ENCODE data around the gene FSTL4.
A peak's percentile ranks its signal among the peaks of the same experiment; 100 is the strongest.
"Not testable (repeated sequence)": the region's sequence is repeated elsewhere in the genome, so short reads cannot be mapped to it uniquely, and the experiment has no call there.

FSTL4 gene

GRCh38 chr5:133396814-133397213, 215.5 kb downstream of the FSTL4 start:
- H3K27me3 Mint-ChIP-seq: peaks cover 18% of the 10 kb centered on the region
- no peaks in the 10 kb centered on the region for H3K36me3 Mint-ChIP-seq (ENCODE audit: low read depth)
- no peak overlapping the region for H3K27ac Mint-ChIP-seq
- H3K4me3 Mint-ChIP-seq: peak overlapping the region; percentile 14
- peaks cover 38% of the 10 kb centered on the region for H3K4me1 Mint-ChIP-seq (ENCODE audit: low read depth)
- H3K9me3 Mint-ChIP-seq: no peaks in the 10 kb centered on the region
- no peak for DNase-seq

- Mint-ChIP-seq H3K4me3 (no peak overlapping the region), H3K27ac (peak overlapping the region; percentile 44), H3K27me3 (peaks cover 16% of the 10 kb centered on the region), H3K4me1 (ENCODE audit: low read depth) (peaks cover 38% of the 10 kb centered on the region), H3K9me3 (no peaks in the 10 kb centered on the region), H3K36me3 (ENCODE audit: low read depth) (no peaks in the 10 kb centered on the region)
- no peak for DNase-seq
Observed at GRCh38 chr5:133396187-133396741, 216.1 kb downstream of the FSTL4 start.

DNA sequence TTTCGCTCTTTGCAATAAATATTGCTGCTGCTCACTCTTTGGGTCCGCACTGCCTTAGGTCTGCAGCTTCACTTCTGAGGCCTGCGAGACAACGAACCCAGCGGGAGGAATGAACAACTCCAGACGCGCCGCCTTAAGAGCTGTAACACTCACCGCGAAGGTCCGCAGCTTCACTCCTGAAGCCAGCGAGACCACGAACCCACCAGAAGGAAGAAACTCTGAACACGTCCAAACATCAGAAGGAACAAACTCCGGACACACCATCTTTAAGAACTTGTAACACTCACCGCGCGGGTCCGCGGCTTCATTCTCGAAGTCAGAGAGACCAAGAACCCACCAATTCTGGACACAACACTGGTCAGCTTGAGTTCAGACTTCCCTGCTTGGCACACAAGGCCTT, 217.1 kb downstream of the FSTL4 start:
- not testable (repeated sequence) for H3K36me3 Mint-ChIP-seq (ENCODE audit: low read depth); H3K27ac Mint-ChIP-seq; H3K4me3 Mint-ChIP-seq

GRCh38 chr5:133394477-133394817, 217.9 kb downstream of the FSTL4 start:
- H3K27ac Mint-ChIP-seq; H3K36me3 Mint-ChIP-seq (ENCODE audit: low read depth); H3K4me3 Mint-ChIP-seq; H3K9me3 Mint-ChIP-seq: not testable (repeated sequence)
- DNase-seq: peak; percentile 11
- Mint-ChIP-seq H3K4me1 (ENCODE audit: low read depth) (peaks cover 34% of the 10 kb centered on the region), H3K27me3 (peaks cover 16% of the 10 kb centered on the region)

More for the DNA sequence above, 217.1 kb downstream of the FSTL4 start:
- not testable (repeated sequence) for DNase-seq, H3K9me3 Mint-ChIP-seq
- Mint-ChIP-seq H3K4me1 (ENCODE audit: low read depth) (peaks cover 38% of the 10 kb centered on the region), H3K27me3 (peaks cover 12% of the 10 kb centered on the region)

DNA sequence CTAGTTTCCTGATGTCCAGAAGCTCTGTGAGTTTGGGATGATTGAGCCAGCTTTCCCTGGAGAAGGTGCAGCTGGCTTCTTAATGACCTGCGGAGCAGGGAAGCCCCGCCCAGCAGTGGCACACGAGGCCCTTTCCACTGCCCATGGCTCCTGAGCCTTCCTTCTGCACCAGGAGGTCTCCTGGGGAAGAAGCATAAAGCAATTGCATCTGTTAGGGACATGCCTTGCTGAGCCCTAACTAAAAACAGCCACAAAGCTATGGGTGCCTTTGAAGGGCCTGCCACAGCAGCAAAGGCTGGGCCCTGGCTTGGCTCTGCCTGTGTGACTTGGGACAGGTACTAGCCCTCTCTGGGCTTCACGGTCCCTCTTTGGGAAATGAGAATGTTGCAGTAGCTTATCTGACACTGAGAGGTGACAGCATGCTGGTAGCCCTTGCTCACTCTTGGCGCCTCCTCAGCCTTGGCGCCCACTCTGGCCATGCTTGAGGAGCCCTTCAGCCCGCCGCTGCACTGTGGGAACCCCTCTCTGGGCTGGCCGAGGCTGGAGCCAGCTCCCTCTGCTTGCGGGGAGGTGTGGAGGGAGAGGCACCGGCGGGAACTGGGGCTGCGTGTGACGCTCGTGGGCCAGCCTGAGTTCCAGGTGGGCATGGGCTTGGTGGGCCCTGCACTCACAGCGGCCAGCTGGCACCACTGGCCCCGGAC, 218.4 kb downstream of the FSTL4 start:
- peaks cover 20% of the 10 kb centered on the region for H3K27me3 Mint-ChIP-seq
- H3K27ac Mint-ChIP-seq: no peak overlapping the region
- DNase-seq: peak; percentile 14
- no peaks in the 10 kb centered on the region for H3K9me3 Mint-ChIP-seq
- H3K36me3 Mint-ChIP-seq (ENCODE audit: low read depth): no peaks in the 10 kb centered on the region
- H3K4me1 Mint-ChIP-seq (ENCODE audit: low read depth): peaks cover 29% of the 10 kb centered on the region
- H3K4me3 Mint-ChIP-seq: no peak overlapping the region

DNA sequence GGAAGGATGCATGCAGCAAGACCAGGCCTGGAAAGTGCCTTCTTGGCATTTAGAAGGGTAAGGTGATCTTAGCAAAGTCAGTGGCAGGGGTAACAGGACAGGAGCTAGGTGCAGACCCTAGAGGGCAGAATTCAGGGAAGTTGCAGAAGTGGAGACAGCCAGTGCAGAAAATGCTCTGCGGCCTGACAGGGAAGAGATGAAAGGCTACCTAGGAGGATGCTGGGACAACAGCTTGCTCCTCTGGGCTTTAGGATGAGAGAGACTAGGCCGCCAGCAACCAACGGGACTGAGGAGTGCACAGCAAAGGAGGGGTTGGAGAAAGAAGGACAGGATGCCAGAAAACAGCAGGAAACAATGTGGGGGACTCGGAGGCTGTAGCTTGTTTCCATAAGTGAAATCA, 219.9 kb downstream of the FSTL4 start:
- Mint-ChIP-seq H3K4me1 (ENCODE audit: low read depth) (peaks cover 14% of the 10 kb centered on the region), H3K27ac (no peak overlapping the region), H3K36me3 (ENCODE audit: low read depth) (no peaks in the 10 kb centered on the region), H3K9me3 (no peaks in the 10 kb centered on the region), H3K27me3 (peaks cover 28% of the 10 kb centered on the region), H3K4me3 (no peak overlapping the region)
- DNase-seq: peak; percentile 8

DNA sequence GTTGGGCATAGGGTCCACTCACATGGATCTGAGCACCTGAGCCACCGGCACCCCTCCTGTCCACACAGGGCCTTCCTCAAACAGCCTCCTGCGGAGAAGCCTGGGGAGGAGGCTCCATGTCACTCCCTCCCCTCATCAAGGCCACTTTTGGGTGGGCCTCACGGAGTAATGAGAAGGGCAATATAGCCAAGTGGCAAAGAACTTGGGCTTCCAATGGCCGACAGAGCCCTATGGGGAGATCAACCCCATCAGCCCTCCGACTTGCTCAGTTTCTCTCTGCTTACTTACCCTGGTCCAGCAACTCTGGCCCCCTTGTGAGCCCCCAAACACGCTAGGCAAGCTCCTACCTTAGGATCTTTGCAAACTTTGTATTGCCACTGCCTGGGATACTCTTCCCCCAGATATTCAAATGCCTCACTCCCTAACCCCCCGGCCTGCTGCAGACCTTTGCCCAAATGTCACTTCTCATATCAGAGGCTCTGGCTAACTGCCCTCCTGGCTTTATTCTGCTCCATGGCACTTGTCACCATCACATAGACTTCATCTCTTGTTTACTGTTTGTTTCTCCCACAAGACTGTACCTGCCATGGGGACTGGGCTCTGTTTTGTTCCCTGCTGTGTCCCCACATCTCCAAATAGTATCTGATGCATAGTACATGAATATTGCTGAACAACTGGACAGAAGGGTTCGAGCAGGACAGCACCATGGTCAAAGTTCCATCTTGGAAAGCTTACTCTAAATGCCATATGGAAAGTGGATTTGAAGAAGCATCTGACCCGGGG, 220.8 kb downstream of the FSTL4 start:
- Mint-ChIP-seq H3K27me3 (peaks cover 32% of the 10 kb centered on the region), H3K9me3 (no peaks in the 10 kb centered on the region), H3K36me3 (ENCODE audit: low read depth) (no peaks in the 10 kb centered on the region), H3K27ac (no peak overlapping the region), H3K4me3 (no peak overlapping the region), H3K4me1 (ENCODE audit: low read depth) (peaks cover 7% of the 10 kb centered on the region)
- peak; percentile 16 for DNase-seq

GRCh38 chr5:133390416-133391353, 221.7 kb downstream of the FSTL4 start:
- H3K4me3 Mint-ChIP-seq: no peak overlapping the region
- no peak overlapping the region for H3K27ac Mint-ChIP-seq
- peaks cover 3% of the 10 kb centered on the region for H3K4me1 Mint-ChIP-seq (ENCODE audit: low read depth)
- no peaks in the 10 kb centered on the region for H3K9me3 Mint-ChIP-seq
- no peaks in the 10 kb centered on the region for H3K36me3 Mint-ChIP-seq (ENCODE audit: low read depth)
- peak; percentile 9 for DNase-seq
- peaks cover 36% of the 10 kb centered on the region for H3K27me3 Mint-ChIP-seq

- Mint-ChIP-seq H3K4me3 (no peak overlapping the region), H3K27ac (no peak overlapping the region), H3K27me3 (peaks cover 33% of the 10 kb centered on the region), H3K36me3 (ENCODE audit: low read depth) (no peaks in the 10 kb centered on the region), H3K9me3 (no peaks in the 10 kb centered on the region), H3K4me1 (ENCODE audit: low read depth) (peaks cover 3% of the 10 kb centered on the region)
- no peak for DNase-seq
Observed at GRCh38 chr5:133389066-133389590, 223.2 kb downstream of the FSTL4 start.

DNA sequence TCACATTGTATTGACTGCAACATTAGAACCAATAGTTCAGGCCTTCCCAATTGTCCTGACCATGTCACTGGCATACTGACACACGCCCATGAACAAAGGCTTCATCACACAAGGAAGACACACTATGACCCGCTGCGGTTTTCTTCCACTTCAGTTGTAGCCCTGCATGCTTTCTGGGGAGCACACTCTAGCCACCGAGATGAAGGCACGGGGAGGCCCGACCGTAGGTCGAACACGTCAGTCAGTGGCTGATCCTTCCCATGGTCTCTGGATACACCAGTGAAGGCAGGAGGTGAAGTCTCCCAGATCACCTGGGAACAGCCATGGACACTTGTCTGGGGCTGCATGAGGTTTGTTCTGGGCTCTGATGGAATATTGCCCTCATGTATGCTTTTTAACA, 224.7 kb downstream of the FSTL4 start:
- Mint-ChIP-seq H3K4me1 (ENCODE audit: low read depth) (peaks cover 3% of the 10 kb centered on the region), H3K9me3 (no peaks in the 10 kb centered on the region), H3K27ac (no peak overlapping the region), H3K4me3 (no peak overlapping the region), H3K36me3 (ENCODE audit: low read depth) (no peaks in the 10 kb centered on the region), H3K27me3 (peaks cover 40% of the 10 kb centered on the region)
- DNase-seq: peak; percentile 16

DNA sequence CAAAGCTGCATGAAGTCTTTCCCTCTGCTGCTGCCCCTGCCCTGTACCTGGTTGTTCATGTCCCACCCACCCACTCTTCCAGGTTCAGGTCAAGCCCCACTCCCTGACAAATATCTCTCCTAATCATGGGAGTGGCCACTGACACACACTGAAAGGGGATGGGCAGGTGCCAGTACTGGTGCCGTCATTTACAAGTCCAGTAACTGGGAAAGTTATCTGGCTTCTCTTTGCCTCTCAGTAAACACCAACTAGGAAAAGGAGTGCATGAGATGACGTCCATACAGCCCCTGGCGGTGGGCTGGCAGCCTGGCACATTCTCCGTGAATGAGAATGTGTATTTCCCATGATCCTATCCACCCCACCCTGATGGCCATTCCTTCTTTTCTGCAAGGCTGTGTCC, 225.2 kb downstream of the FSTL4 start:
- peaks cover 39% of the 10 kb centered on the region for H3K27me3 Mint-ChIP-seq
- peaks cover 3% of the 10 kb centered on the region for H3K4me1 Mint-ChIP-seq (ENCODE audit: low read depth)
- no peaks in the 10 kb centered on the region for H3K9me3 Mint-ChIP-seq
- H3K27ac Mint-ChIP-seq: no peak overlapping the region
- no peak overlapping the region for H3K4me3 Mint-ChIP-seq
- DNase-seq: peak; percentile 9
- H3K36me3 Mint-ChIP-seq (ENCODE audit: low read depth): no peaks in the 10 kb centered on the region

GRCh38 chr5:133386662-133387061, 225.7 kb downstream of the FSTL4 start:
- no peaks in the 10 kb centered on the region for H3K9me3 Mint-ChIP-seq
- DNase-seq: peak; percentile 17
- no peaks in the 10 kb centered on the region for H3K36me3 Mint-ChIP-seq (ENCODE audit: low read depth)
- H3K27me3 Mint-ChIP-seq: peaks cover 40% of the 10 kb centered on the region
- no peak overlapping the region for H3K4me3 Mint-ChIP-seq
- H3K27ac Mint-ChIP-seq: no peak overlapping the region
- H3K4me1 Mint-ChIP-seq (ENCODE audit: low read depth): peaks cover 3% of the 10 kb centered on the region

GRCh38 chr5:133385346-133385745, 227.0 kb downstream of the FSTL4 start:
- no peaks in the 10 kb centered on the region for H3K9me3 Mint-ChIP-seq
- DNase-seq: no peak

DNA sequence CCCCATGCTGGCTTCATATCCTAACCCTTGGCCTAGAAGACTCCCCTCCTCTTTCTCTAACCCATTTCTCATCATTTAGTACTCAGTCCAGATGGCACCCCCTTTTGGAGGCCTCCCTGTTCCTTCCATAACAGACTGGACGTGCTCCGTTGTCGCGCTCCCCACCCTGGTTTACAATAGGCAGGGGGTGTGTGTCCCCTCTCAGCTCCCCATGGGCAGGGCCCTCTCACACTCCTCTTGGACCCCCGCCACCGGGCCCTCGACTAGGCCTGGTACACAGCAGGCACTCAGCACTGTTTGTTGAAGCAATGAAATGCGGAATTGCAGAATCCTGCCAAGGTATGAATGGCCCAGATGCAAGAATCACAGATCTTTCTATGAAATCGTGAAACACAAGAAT, 227.4 kb downstream of the FSTL4 start:
- no peak overlapping the region for H3K27ac Mint-ChIP-seq
- peaks cover 3% of the 10 kb centered on the region for H3K4me1 Mint-ChIP-seq (ENCODE audit: low read depth)
- H3K27me3 Mint-ChIP-seq: peaks cover 38% of the 10 kb centered on the region
- H3K36me3 Mint-ChIP-seq (ENCODE audit: low read depth): no peaks in the 10 kb centered on the region
- DNase-seq: no peak
- H3K4me3 Mint-ChIP-seq: no peak overlapping the region
- H3K9me3 Mint-ChIP-seq: no peaks in the 10 kb centered on the region

More at GRCh38 chr5:133385346-133385745, 227.0 kb downstream of the FSTL4 start:
- Mint-ChIP-seq H3K36me3 (ENCODE audit: low read depth) (no peaks in the 10 kb centered on the region), H3K27me3 (peaks cover 38% of the 10 kb centered on the region), H3K4me1 (ENCODE audit: low read depth) (peaks cover 3% of the 10 kb centered on the region), H3K27ac (no peak overlapping the region), H3K4me3 (no peak overlapping the region)

Data from activated T-cell treated with anti-CD3 and anti-CD28 coated beads, Interleukin-2, amount 50 U/mL, for 24 hours (primary cell).